Right renal pelvis (tissue), 4 donors: Measurements from ENCODE around the gene ALDH1A1. TPM values are rescaled to one million over a fixed set of nuclear protein-coding genes. Genes with fewer than 3 reads are reported as not detected.

ENCODE experiments used
- DNase-seq, 4 donors: peaks; one replicate each; pipeline ENCODE4 v3.0.0-alpha.2; 2013; ENCODE audit warnings: low read depth in 4 of 4, low spot score in 3 of 4, missing footprints in 1 of 4
- polyA plus RNA-seq, 4 donors: library from polyadenylated mRNA; unstranded; fragments of 120-200 nt; gene quantifications; one replicate each; pipeline ENCODE4 v1.2.1, GENCODE V29; 2013; ENCODE audit not compliant: insufficient read length in 4 of 4

Gene ALDH1A1
- polyA plus RNA-seq, 4 donors = 277 to 346 (median 312) TPM

GRCh38 chr9:72921888-72922654 is 30.8 kb downstream of the ALDH1A1 start:
- DNase-seq = no peak

GRCh38 chr9:72919246-72919945 is 33.5 kb downstream of the ALDH1A1 start:
- no peak for DNase-seq

- no peak for DNase-seq
These were observed 34.9 kb downstream of the ALDH1A1 start for GRCh38 chr9:72917892-72918509.

GRCh38 chr9:72915659-72916058 is 37.2 kb downstream of the ALDH1A1 start:
- DNase-seq = no peak

- no peak for DNase-seq
These were observed 38.1 kb downstream of the ALDH1A1 start for GRCh38 chr9:72914750-72915149.

GRCh38 chr9:72913382-72914009 is 39.4 kb downstream of the ALDH1A1 start:
- DNase-seq = no peak

GRCh38 chr9:72912476-72913381 is 40.1 kb downstream of the ALDH1A1 start:
- DNase-seq = no peak

- no peak for DNase-seq
These were observed 41.0 kb downstream of the ALDH1A1 start for GRCh38 chr9:72911816-72912215.

GRCh38 chr9:72911247-72911775 is 41.5 kb downstream of the ALDH1A1 start:
- no peak for DNase-seq

- no peak for DNase-seq
These were observed 43.4 kb downstream of the ALDH1A1 start for GRCh38 chr9:72909428-72909827.

- no peak for DNase-seq
These were observed 45.4 kb downstream of the ALDH1A1 start for GRCh38 chr9:72907421-72907820.

GRCh38 chr9:72906810-72907209 is 46.0 kb downstream of the ALDH1A1 start:
- DNase-seq = no peak

- DNase-seq = no peak
These were observed 47.1 kb downstream of the ALDH1A1 start for GRCh38 chr9:72905514-72906480.

GRCh38 chr9:72904267-72905093 is 48.4 kb downstream of the ALDH1A1 start:
- no peak for DNase-seq

GRCh38 chr9:72903103-72903502 is 49.8 kb downstream of the ALDH1A1 start:
- DNase-seq = no peak

- no peak for DNase-seq
These were observed 50.6 kb downstream of the ALDH1A1 start for GRCh38 chr9:72902268-72902667.

GRCh38 chr9:72899734-72900477 is 52.9 kb downstream of the ALDH1A1 start:
- no peak for DNase-seq
